Measurements from ENCODE around the gene IMMP2L. TPM values are rescaled to one million over a fixed set of nuclear protein-coding genes. Genes with fewer than 3 reads are reported as not detected.

The IMMP2L gene
- polyA plus RNA-seq, 1 experiment = 5.8 TPM

DNA sequence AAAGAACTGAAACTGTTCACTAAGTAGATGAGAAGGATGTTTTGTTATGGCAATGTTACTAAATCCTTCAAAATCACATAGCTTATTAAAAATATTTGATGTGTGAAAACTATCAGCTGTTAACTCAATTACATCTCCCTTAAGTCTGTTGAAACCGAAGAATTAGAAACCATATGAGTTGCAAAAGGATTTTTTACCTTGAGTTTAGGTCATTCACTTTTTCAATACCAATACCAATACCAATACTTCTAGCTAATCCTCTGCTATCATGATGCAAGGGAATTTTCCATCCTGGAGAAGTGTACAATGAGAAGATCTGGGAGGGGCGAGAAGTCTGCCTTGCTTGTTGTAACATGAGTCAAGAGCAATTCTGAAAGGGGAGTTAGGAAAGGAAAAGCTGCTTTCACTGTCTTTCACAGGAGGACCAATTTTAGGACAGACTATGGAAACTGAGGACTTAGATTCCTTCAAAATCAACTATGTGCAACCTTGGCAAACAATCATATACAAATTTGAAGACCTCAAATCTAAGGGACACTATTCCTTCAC lies 199.7 kb downstream of the IMMP2L start:
- H3K27me3 ChIP-seq (ENCODE audit: control insufficient read depth, insufficient read depth, low read length) = no peaks in the 10 kb centered on the region
- CTCF ChIA-PET = interaction anchor here (1.3 kb wide), 1 partner anchor 12 kb away, joined by 5 read pairs; no protein-coding TSS in a partner anchor
- H3K4me3 ChIP-seq (ENCODE audit: low read depth, low read length) = no peak overlapping the region
- no peaks in the 10 kb centered on the region for H3K36me3 ChIP-seq (ENCODE audit: control insufficient read depth, insufficient read depth, low read length)
- POLR2A ChIA-PET = no interaction called here
- TF ChIP-seq, protein P1, sequence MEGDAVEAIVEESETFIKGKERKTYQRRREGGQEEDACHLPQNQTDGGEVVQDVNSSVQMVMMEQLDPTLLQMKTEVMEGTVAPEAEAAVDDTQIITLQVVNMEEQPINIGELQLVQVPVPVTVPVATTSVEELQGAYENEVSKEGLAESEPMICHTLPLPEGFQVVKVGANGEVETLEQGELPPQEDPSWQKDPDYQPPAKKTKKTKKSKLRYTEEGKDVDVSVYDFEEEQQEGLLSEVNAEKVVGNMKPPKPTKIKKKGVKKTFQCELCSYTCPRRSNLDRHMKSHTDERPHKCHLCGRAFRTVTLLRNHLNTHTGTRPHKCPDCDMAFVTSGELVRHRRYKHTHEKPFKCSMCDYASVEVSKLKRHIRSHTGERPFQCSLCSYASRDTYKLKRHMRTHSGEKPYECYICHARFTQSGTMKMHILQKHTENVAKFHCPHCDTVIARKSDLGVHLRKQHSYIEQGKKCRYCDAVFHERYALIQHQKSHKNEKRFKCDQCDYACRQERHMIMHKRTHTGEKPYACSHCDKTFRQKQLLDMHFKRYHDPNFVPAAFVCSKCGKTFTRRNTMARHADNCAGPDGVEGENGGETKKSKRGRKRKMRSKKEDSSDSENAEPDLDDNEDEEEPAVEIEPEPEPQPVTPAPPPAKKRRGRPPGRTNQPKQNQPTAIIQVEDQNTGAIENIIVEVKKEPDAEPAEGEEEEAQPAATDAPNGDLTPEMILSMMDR (IDR thresholded peaks at IDR 0.05; ENCODE audit: insufficient read depth, low read depth, low read length) = no peak
- no peak for DNase-seq (ENCODE audit: low read depth)

DNA sequence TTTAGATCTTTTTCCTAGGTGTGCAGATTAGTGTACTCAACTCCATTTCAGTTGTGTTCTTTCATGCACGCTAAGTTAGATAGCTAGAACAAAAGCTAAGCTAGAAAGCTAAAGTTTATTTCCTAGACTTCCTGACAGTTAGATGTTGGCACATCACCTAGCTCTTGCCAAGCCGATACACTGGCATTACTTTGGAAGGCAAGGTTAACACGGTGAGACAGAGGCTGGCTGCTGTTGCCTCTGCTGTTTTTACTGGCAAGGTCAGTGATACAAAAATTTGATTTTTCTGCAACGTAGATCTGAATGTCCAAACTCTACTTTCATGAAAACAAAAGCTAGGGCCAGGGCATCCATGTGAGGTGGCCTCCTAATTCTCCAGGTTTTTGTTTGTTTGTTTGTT lies 203.4 kb downstream of the IMMP2L start:
- no peaks in the 10 kb centered on the region for H3K36me3 ChIP-seq (ENCODE audit: control insufficient read depth, insufficient read depth, low read length)
- no peak for DNase-seq (ENCODE audit: low read depth)
- CTCF ChIA-PET = interaction anchor here (0.6 kb wide), 1 partner anchor 260 kb away, joined by 3 read pairs; no protein-coding TSS in a partner anchor
- no peaks in the 10 kb centered on the region for H3K27me3 ChIP-seq (ENCODE audit: control insufficient read depth, insufficient read depth, low read length)
- TF ChIP-seq, protein P1 (IDR thresholded peaks at IDR 0.05; ENCODE audit: insufficient read depth, low read depth, low read length) = no peak
- no peak overlapping the region for H3K4me3 ChIP-seq (ENCODE audit: low read depth, low read length)
- POLR2A ChIA-PET = no interaction called here

DNA sequence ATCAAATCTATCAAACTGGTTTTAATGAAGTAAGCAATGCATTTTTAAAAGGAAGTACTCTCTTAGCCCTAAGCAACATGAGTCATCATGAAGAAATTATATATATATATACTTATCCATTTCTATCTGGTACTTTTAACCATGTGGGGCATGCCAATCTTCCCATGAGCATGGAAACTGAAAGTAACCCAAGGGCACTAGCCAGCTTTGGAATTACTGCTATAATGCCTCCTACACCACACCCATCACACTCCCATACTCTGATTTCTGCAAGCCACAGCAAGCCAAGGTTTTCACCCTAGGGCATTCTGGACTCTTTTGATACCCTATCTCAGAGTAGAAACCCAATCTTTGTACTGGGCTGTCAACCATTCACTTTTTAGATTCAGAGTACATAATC lies 204.6 kb downstream of the IMMP2L start:
- POLR2A ChIA-PET = no interaction called here

DNA sequence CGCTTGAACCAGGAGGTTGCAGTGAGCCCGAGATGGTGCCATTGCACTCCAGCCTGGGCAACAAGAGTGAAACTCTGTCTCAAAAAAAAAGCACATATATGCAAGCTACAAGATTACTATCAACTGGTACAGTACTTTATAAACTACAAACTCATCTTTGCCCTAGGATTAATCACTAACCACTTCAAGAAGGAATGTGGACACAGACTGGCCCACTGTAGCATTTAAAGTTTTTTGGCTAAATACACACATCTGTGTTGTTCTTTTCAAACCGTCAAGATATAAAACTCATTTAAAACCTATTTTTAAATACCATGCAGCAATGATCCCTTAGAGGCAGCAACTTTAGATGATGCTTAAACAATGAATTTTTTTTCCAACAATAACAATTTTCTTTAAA lies 205.4 kb downstream of the IMMP2L start:
- Histone ChIP-seq H3K27me3 (ENCODE audit: control insufficient read depth, insufficient read depth, low read length) (no peaks in the 10 kb centered on the region), H3K4me3 (ENCODE audit: low read depth, low read length) (no peak overlapping the region), H3K36me3 (ENCODE audit: control insufficient read depth, insufficient read depth, low read length) (no peaks in the 10 kb centered on the region)
- CTCF ChIA-PET = no interaction called here
- TF ChIP-seq, protein P1 (IDR thresholded peaks at IDR 0.05; ENCODE audit: insufficient read depth, low read depth, low read length) = no peak
- no peak for DNase-seq (ENCODE audit: low read depth)
- POLR2A ChIA-PET = no interaction called here

More for the DNA sequence above, 204.6 kb downstream of the IMMP2L start:
- Histone ChIP-seq H3K27me3 (ENCODE audit: control insufficient read depth, insufficient read depth, low read length) (no peaks in the 10 kb centered on the region), H3K36me3 (ENCODE audit: control insufficient read depth, insufficient read depth, low read length) (no peaks in the 10 kb centered on the region), H3K4me3 (ENCODE audit: low read depth, low read length) (no peak overlapping the region)
- TF ChIP-seq, protein P1 (IDR thresholded peaks at IDR 0.05; ENCODE audit: insufficient read depth, low read depth, low read length) = no peak
- DNase-seq (ENCODE audit: low read depth) = no peak
- CTCF ChIA-PET = interaction anchor here (0.7 kb wide), 1 partner anchor 59 kb away, joined by 3 read pairs; no protein-coding TSS in a partner anchor

DNA sequence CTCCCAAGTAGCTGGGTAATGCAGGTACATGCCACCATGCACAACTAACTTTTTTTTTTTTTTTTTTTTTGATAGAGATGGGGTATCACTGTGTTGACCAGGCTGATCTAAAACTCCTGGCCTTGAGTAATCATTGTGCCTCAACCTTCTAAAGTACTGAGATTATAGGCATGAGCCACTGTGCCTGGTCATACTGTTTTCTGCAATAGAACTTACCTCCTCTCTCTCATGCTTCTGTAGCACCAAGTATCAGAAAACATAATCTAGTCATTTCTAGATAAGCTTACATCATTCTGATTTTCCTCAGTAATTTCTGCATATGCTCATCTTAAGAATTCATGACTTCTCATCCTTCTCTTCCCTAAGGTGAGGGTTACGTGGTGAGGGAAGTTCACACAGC lies 210.0 kb downstream of the IMMP2L start:
- no peak for DNase-seq (ENCODE audit: low read depth)
- ChIA-PET CTCF (interaction anchor here (1.0 kb wide), 1 partner anchor 23 kb away, joined by 3 read pairs; no protein-coding TSS in a partner anchor), POLR2A (no interaction called here)

More for the DNA sequence above, 210.0 kb downstream of the IMMP2L start:
- H3K4me3 ChIP-seq (ENCODE audit: low read depth, low read length) = no peak overlapping the region
- no peaks in the 10 kb centered on the region for H3K36me3 ChIP-seq (ENCODE audit: control insufficient read depth, insufficient read depth, low read length)
- H3K27me3 ChIP-seq (ENCODE audit: control insufficient read depth, insufficient read depth, low read length) = no peaks in the 10 kb centered on the region
- TF ChIP-seq, protein P1 (IDR thresholded peaks at IDR 0.05; ENCODE audit: insufficient read depth, low read depth, low read length) = no peak
